ENCODE measurements around the gene BPIFA1.
A peak's percentile ranks its signal among the peaks of the same experiment; 100 is the strongest.

BPIFA1 gene

GRCh38 chr20:33235696-33236095 is at the start of gene BPIFA1:
Gene BPIFA1 (plus strand): TSS chr20:33235996. CDS start chr20:33237712, 1,716 bp downstream.
- no peak for DNase-seq

GRCh38 chr20:33187491-33187890 is 48.3 kb upstream of the BPIFA1 start:
- no peak for DNase-seq

- DNase-seq: no peak
Observed at GRCh38 chr20:33188421-33188820, 47.4 kb upstream of the BPIFA1 start.

GRCh38 chr20:33191484-33191883 is 44.3 kb upstream of the BPIFA1 start:
- no peak for DNase-seq

- DNase-seq: no peak
Observed at GRCh38 chr20:33191955-33192354, 43.8 kb upstream of the BPIFA1 start.

- DNase-seq: no peak
Observed at GRCh38 chr20:33192912-33193501, 42.8 kb upstream of the BPIFA1 start.

GRCh38 chr20:33199026-33199425 is 36.8 kb upstream of the BPIFA1 start:
- DNase-seq: no peak

- no peak for DNase-seq
Observed at GRCh38 chr20:33202451-33202850, 33.3 kb upstream of the BPIFA1 start.

- no peak for DNase-seq
Observed at GRCh38 chr20:33203444-33203843, 32.4 kb upstream of the BPIFA1 start.

- DNase-seq: peak; percentile 53
Observed at GRCh38 chr20:33209789-33210188, 26.0 kb upstream of the BPIFA1 start.

- no peak for DNase-seq
Observed at GRCh38 chr20:33210371-33210770, 25.4 kb upstream of the BPIFA1 start.

GRCh38 chr20:33211817-33212424 is 23.9 kb upstream of the BPIFA1 start:
- peak; percentile 38 for DNase-seq

- DNase-seq: no peak
Observed at GRCh38 chr20:33217052-33217451, 18.7 kb upstream of the BPIFA1 start, which contains the start of gene BPIFA3. Gene BPIFA3 (plus strand): TSS chr20:33217352. CDS start chr20:33217537, 185 bp downstream.

GRCh38 chr20:33224399-33224798 is 11.4 kb upstream of the BPIFA1 start:
- no peak for DNase-seq

GRCh38 chr20:33229843-33230242 is 6.0 kb upstream of the BPIFA1 start:
- DNase-seq: no peak

GRCh38 chr20:33231237-33231636 is 4.6 kb upstream of the BPIFA1 start:
- no peak for DNase-seq

- DNase-seq: no peak
Observed at GRCh38 chr20:33232486-33233072, 3.2 kb upstream of the BPIFA1 start.

- DNase-seq: no peak
Observed at GRCh38 chr20:33233129-33233774, 2.5 kb upstream of the BPIFA1 start.

- no peak for DNase-seq
Observed at GRCh38 chr20:33234050-33234449, 1.7 kb upstream of the BPIFA1 start.

GRCh38 chr20:33236351-33236750 is 555 bp downstream of the BPIFA1 start:
- DNase-seq: no peak

- no peak for DNase-seq
Observed at GRCh38 chr20:33237989-33238388, 2.2 kb downstream of the BPIFA1 start.

- DNase-seq: no peak
Observed at GRCh38 chr20:33239418-33239817, 3.6 kb downstream of the BPIFA1 start.

GRCh38 chr20:33239979-33240736 is 4.4 kb downstream of the BPIFA1 start:
- DNase-seq: no peak
